Lung (tissue), 12 donors: Measurements from ENCODE around the gene FUCA1. TPM values are rescaled to one million over a fixed set of nuclear protein-coding genes. Genes with fewer than 3 reads are reported as not detected.
"Not testable (repeated sequence)": the region's sequence is repeated elsewhere in the genome, so short reads cannot be mapped to it uniquely, and the experiment has no call there.

Experiments used
- ATAC-seq: fragments of 200-7000 bp; cut with Tn5 transposase; one replicate; pipeline ENCODE4 v1.9.1; 2020; ENCODE audit warnings: moderate number of reproducible peaks; ENCODE audit not compliant: insufficient read depth, low FRiP score
- DNase-seq, 3 donors: peaks; one replicate each; pipeline ENCODE4 v3.0.0-alpha.2; 2013 to 2017
- H3K27ac ChIP-seq, 2 donors: one replicate each; pipeline ENCODE4 v1.5.1; 2013; ENCODE audit warnings: mild to moderate bottlenecking in 2 of 2, moderate library complexity in 2 of 2, control low read depth in 1 of 2, inconsistent platforms in 1 of 2, low read depth in 1 of 2, low read length in 1 of 2
- H3K27me3 ChIP-seq, 3 donors: one replicate each; pipeline ENCODE4 v1.5.1; 2013; ENCODE audit warnings: low read length in 2 of 3; ENCODE audit not compliant: control insufficient read depth in 3 of 3, insufficient read depth in 3 of 3
- H3K36me3 ChIP-seq, 4 donors: one replicate each; pipeline ENCODE4 v1.5.1; 2013; ENCODE audit warnings: low read length in 4 of 4, mild to moderate bottlenecking in 1 of 4, moderate library complexity in 1 of 4; ENCODE audit not compliant: control insufficient read depth in 4 of 4, insufficient read depth in 4 of 4
- H3K4me1 ChIP-seq, 5 donors: one replicate each; pipeline ENCODE4 v1.5.1; 2013; ENCODE audit warnings: low read length in 5 of 5, mild to moderate bottlenecking in 2 of 5, moderate library complexity in 1 of 5; ENCODE audit not compliant: control insufficient read depth in 5 of 5, insufficient read depth in 5 of 5
- H3K4me3 ChIP-seq: one replicate; pipeline ENCODE4 v1.5.1; 2013; ENCODE audit warnings: mild to moderate bottlenecking, control low read depth, moderate library complexity
- H3K9ac ChIP-seq, 2 donors: one replicate each; pipeline ENCODE4 v1.5.1; 2013; ENCODE audit warnings: low read length in 2 of 2, control low read depth in 1 of 2; ENCODE audit not compliant: insufficient read depth in 1 of 2
- H3K9me3 ChIP-seq, 4 donors: one replicate each; pipeline ENCODE4 v1.5.1; 2013; ENCODE audit warnings: low read length in 3 of 4, mild to moderate bottlenecking in 1 of 4, moderate library complexity in 1 of 4; ENCODE audit not compliant: control insufficient read depth in 4 of 4, insufficient read depth in 3 of 4
- CTCF ChIP-seq: IDR thresholded peaks from 2 replicates; pipeline ENCODE4 v1.5.1; 2012; ENCODE audit warnings: mild to moderate bottlenecking; ENCODE audit errors: control extremely low read depth, extremely low read depth
- WGBS, 2 donors: extraction: QIAGEN DNeasy Blood & Tissue Kit; methylation state at CpG; one replicate each; pipeline ENCODE4 v1.1.7; 2013; 5-methylcytosine and 5-hydroxymethylcytosine counted together
- polyA plus RNA-seq, 2 donors: library from polyadenylated mRNA; stranded (reverse); fragments of 200-250 nt; gene quantifications; one replicate each; pipeline ENCODE4 v1.2.1, GENCODE V29; 2013
- total RNA-seq, 2 donors: library from RNA; depleted of rRNA in 1 of 2; stranded (reverse); fragments of >200 nt in 1 of 2; gene quantifications; one replicate each; pipeline ENCODE4 v1.2.1, GENCODE V29; 2014 to 2021
- donor health status: control.
- donor health status: control.
- donor health status: Bipolar disorder and iron deficiency.
- donor health status: healthy.
- donor health status: DM: yes; HTN: yes; CAD: no.

Gene FUCA1
- total and polyA plus RNA-seq, 4 donors: 31.2 to 41.1 (median 35.6) TPM

- H3K27me3 ChIP-seq: no peaks in the 10 kb centered on the region
- no peak overlapping the region for H3K9ac ChIP-seq
- no peaks in the 10 kb centered on the region for H3K9me3 ChIP-seq
- H3K36me3 ChIP-seq: peaks cover 0 to 16% (median 6%) of the 10 kb centered on the region in 4 donors
- no peak overlapping the region for H3K4me3 ChIP-seq
- peaks cover 0 to 21% (median 11%) of the 10 kb centered on the region in 5 donors for H3K4me1 ChIP-seq
- WGBS, 2 donors: 95 to 96% methylated on average over 5 of the region's 5 CpGs
- DNase-seq (no peak), ATAC-seq (no peak)
- H3K27ac ChIP-seq: no peak overlapping the region
- no peak for TF ChIP-seq CTCF
Measured at GRCh38 chr1:23803674-23804073, 64.4 kb downstream of the FUCA1 start.

GRCh38 chr1:23802809-23803342 is 65.2 kb downstream of the FUCA1 start:
- WGBS, 2 donors: 91 to 93% methylated on average over 7 of the region's 7 CpGs
- not testable (repeated sequence) for DNase-seq, H3K4me3 ChIP-seq, H3K27ac ChIP-seq, H3K27me3 ChIP-seq, H3K9ac ChIP-seq, ATAC-seq, H3K9me3 ChIP-seq
- H3K36me3 ChIP-seq: peaks cover under 1 to 14% (median 3%) of the 10 kb centered on the region in 4 donors
- H3K4me1 ChIP-seq: peaks cover 0 to 22% (median 13%) of the 10 kb centered on the region in 5 donors

GRCh38 chr1:23801876-23802275 is 66.2 kb downstream of the FUCA1 start:
- TF ChIP-seq CTCF: no peak
- Histone ChIP-seq H3K36me3 (peaks cover 2 to 18% (median 4%) of the 10 kb centered on the region in 4 donors), H3K4me3 (no peak overlapping the region), H3K27ac (peak overlapping the region in 1 of 2 donors; percentile 0), H3K9me3 (no peaks in the 10 kb centered on the region), H3K27me3 (no peaks in the 10 kb centered on the region), H3K4me1 (peaks cover 0 to 22% (median 13%) of the 10 kb centered on the region in 5 donors), H3K9ac (no peak overlapping the region)
- ATAC-seq: no peak
- 67 to 77% methylated on average over 10 of the region's 10 CpGs for WGBS, 2 donors
- DNase-seq: no peak

GRCh38 chr1:23801338-23801748 is 66.7 kb downstream of the FUCA1 start:
- 29% methylated on average over 19 of the region's 19 CpGs for WGBS, 2 donors
- no peak for DNase-seq
- H3K36me3 ChIP-seq: peaks cover 0 to 20% (median 3%) of the 10 kb centered on the region in 4 donors
- peaks cover 0 to 22% (median 13%) of the 10 kb centered on the region in 5 donors for H3K4me1 ChIP-seq
- no peak for ATAC-seq
- no peaks in the 10 kb centered on the region for H3K27me3 ChIP-seq
- H3K27ac ChIP-seq: peak overlapping the region; percentile 89 to 92
- TF ChIP-seq CTCF: no peak
- peak overlapping the region; percentile 49 to 62 for H3K9ac ChIP-seq
- peak overlapping the region; percentile 58 for H3K4me3 ChIP-seq
- no peaks in the 10 kb centered on the region for H3K9me3 ChIP-seq
